NCI-H1417 (cell line): ENCODE measurements around the gene NRL.
A peak's percentile ranks its signal among the peaks of the same experiment; 100 is the strongest.

Experiments
- DNase-seq, 3 experiments: peaks; one replicate each; lab custom pipeline; 2025; lab: John Stamatoyannopoulos, UW

Gene NRL

GRCh38 chr14:24144451-24144850 lies 29.7 kb upstream of the NRL start:
- no peak for DNase-seq

GRCh38 chr14:24143511-24143910 lies 28.8 kb upstream of the NRL start:
- no peak for DNase-seq

- DNase-seq: peak; percentile 100
Measured at GRCh38 chr14:24141097-24141880, 26.5 kb upstream of the NRL start, which contains the start of gene EMC9. Gene EMC9, minus strand, starts transcription at chr14:24141591. Its CDS starts 287 bp downstream, at chr14:24141304.

DNA sequence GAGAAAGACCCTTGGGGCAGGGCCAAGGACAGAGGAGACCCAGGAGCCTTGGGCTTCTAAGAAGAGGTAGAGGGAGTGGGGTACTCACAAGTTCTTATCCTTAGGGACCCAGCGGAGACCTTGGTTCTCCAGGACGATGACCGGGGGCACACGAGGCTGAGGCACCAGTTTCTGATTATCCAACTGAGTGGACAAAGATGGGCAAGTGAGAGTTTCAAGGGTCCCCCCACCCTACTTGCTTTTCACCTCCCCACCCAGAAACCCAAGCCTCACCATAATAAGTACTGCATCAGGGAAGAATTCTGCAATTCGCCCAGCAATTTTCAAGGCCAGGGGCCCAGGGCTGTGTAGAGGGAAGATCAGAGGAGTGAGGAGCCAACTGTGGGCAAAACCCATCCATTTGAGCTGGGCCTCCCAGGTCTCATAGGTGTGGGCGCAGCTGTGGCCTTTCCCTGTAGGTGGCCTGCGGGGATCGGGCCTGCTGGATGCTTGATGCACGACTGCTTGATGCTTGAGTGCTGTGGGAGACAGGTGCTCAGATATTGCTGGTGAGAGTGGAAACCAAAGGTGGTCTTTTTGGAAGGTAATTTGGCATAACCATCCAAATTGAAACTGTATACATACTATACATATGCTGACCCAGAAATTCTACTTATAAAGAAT lies 24.7 kb upstream of the NRL start:
- DNase-seq: peak in 1 of 3 experiments; percentile 39

GRCh38 chr14:24138396-24139271 lies 23.9 kb upstream of the NRL start:
- no peak for DNase-seq

GRCh38 chr14:24137529-24138395 lies 23.0 kb upstream of the NRL start:
- no peak for DNase-seq

DNA sequence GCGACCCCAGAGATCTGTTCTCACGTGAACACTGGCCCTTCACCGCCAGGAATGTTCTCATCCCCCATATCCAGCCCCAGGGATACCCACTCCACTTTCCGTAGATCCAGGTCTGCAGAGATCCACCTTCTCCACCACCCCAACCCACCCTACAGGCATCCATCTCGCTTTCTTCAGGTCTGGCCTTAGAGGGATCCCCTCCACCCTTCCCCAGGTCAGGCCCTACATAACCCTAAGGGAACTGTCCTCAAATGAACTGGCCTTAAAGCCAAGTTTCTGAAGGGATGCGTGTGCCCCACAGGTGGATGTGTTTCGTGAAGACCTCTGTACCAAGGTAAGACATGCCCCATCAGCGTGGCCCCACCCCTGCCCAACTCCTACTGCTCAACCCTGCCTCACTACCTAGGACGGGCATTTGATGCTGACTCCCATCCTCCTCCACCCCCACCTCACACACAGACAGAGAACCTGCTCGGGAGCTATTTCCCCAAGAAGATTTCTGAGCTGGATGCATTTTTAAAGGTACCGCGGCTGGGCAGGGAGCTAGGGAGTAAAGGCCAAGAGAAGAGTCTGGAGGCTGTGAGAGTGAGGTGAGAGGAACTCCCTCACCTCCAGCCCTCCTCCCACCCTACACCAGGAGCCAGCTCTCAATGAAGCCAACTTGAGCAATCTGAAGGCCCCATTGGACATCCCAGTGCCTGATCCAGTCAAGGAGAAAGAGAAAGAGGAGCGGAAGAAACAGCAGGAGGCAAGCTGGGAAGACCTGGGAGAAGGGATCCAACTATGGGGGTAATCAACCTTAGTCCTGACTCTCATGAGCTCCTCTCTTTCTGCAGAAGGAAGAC lies 22.2 kb upstream of the NRL start:
- peak in 2 of 3 experiments; percentile 49 to 56 for DNase-seq

DNA sequence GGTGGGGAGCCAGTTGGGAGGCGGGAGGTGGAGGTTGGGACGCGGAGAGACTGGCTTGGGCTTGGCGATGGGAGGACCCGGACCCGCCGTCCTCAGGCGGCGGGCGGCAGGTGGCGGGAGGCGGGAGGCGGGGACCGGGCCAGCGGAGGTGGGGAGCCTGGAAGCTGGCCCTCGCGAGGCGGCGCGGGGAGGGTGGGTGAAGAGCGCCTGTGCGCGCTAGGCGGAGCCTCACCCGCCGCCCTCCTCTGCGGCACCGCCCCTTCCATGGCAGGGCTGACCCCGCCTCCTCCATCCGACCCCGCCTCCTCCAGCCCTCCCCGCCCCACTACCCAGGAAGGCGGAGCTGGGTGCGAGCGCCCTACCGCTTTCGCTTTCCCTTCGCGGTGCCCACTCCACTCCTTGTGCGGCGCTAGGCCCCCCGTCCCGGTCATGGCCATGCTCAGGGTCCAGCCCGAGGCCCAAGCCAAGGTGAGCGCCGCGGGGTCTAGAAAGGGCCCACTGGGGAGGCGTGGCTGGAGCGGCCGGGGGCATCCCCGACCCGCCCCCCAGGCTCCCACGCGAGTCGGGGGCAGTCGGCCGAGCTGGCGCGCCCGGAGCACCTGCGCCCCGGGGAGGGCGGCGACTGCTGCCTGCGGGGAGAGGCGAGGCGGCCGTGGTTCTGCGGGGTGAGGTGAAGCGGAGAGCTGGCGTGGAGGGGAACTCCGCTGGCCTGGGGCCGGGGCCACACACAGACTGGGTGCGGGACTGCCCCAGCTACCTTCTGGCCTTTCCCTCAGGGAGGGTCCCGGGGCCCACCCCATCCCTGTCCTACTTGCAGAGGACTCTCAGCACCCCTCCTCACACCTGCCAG lies 21.3 kb upstream of the NRL start, which contains the start of gene PSME1:
Gene PSME1, plus strand, starts transcription at position 361 of the 850 bp plus-strand sequence. Its CDS starts 69 bp downstream, at position 430.
- peak; percentile 95 to 96 (median 96) for DNase-seq

DNA sequence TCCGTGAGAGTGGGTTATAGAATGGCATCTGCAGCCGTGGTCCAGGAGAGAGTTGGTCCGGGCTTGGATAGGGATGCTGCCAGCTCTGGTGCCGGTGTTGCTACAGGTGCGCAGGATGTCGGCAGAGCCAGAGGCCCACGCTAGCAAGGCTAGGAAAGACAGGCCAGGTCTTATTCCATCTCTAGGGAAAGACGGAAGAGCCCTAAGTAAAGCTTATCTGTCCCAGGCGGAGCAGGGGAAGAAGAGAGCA lies 20.8 kb upstream of the NRL start:
- DNase-seq: no peak

DNA sequence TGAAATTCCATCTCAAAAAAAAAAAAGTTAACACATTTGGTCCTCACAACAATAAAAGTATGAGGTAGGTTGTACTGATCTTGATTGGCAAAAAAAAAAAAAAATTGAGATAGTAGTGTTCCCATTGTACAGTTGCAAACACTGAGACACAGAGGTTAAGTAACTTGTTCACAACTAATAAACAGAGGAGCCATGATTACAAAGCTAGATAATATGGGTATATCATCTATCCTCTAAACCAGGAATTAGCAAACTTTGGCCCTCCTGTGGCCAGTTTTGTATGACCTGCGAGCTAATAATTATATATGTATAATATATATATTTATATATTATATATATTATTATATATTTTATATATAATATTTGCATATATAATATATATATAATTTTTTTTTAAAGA lies 19.0 kb upstream of the NRL start:
- no peak for DNase-seq

- DNase-seq: no peak
Measured at GRCh38 chr14:24132976-24133375, 18.2 kb upstream of the NRL start.

DNA sequence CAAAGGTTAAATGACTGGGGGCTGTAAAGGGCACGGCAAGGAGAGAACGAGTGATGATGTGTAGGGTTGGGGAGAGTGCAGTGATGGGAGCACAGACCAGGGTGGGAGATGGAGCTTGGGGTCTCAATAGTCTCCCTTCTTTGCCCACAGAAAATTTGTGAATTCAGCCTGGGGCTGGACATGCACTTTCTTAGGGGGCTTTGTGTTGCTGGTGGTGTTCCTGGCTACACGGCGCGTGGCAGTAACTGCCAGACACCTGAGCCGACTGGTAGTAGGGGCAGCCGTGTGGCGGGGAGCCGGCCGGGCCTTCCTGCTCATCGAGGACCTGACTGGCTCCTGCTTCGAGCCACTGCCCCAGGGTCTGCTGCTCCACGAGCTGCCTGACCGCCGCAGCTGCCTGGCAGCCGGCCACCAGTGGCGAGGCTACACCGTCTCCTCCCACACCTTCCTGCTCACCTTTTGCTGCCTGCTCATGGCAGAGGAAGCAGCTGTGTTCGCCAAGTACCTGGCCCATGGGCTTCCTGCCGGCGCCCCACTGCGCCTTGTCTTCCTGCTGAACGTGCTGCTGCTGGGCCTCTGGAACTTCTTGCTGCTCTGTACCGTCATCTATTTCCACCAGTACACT lies 17.4 kb upstream of the NRL start:
- DNase-seq: peak in 2 of 3 experiments; percentile 26 to 48

- no peak for DNase-seq
Measured at GRCh38 chr14:24131549-24131966, 16.8 kb upstream of the NRL start.

DNA sequence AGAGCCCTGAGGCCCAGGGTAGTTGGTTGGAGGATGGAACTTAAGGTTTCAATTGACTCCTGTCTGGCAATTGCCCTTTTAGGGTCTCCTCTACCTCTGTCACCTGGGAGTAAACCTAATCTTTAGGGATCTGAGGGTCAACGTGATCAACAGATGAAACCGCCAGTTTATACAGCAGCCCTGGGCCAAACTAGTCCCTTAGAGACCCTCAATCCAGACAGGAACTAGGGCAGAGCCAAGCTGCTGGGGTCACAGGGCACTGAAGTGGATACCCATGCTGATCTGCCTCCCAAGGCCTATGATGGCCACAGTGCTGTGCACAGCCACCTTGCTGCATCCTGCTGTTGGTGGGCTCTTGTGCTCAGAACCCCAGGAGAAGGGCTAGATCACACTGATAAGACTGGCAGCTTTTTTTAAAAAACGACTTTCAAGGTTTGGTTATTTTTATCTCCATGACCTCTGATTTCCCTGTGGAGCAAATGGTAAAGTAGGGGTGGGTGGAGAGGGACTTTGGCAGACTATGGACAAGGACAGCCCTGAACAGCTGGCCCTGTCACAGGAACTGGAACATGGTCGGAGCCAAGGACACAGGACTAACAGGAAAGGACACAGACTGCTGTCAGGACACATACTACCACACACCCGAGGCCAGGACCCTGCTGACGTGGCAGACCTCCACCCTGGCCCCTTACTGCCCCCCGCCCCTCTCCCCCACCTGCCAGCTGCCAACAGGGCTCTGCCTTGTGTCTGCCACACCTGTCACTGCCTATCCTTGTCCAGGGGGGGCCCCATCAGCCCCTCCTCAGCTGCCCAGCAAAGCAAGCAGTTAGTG lies 16.2 kb upstream of the NRL start:
- no peak for DNase-seq

DNA sequence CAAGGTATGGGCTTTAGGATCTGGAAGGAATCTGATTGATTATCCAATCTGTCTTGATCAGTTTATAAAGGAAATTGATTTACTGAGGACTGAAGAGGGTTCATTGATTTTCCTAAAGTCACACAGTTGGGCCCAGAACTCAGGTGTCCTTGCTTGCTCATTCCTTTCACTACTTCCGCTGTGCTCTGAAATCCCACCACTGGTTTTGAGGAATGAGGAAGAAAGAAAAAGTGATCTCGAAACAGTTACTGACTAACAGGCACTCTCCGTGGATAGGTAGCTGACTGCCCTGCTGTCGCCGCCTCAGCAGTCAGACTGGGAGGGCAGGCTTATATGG lies 15.6 kb upstream of the NRL start, which contains the start of gene FITM1:
Gene FITM1, plus strand, starts transcription at position 280 of the 337 bp plus-strand sequence. CDS start 905 bp downstream, outside the sequence.
- no peak for DNase-seq

GRCh38 chr14:24129410-24129998 lies 14.8 kb upstream of the NRL start:
- DNase-seq: no peak

- no peak for DNase-seq
Measured at GRCh38 chr14:24127673-24128072, 12.9 kb upstream of the NRL start.

- no peak for DNase-seq
Measured at GRCh38 chr14:24126939-24127338, 12.2 kb upstream of the NRL start.
